Astrocyte of the spinal cord (primary cell): ENCODE data around the gene KIF2C.
A peak's percentile ranks its signal among the peaks of the same experiment; 100 is the strongest.

Experiments
- DNase-seq: peaks from one replicate; pipeline ENCODE4 v3.0.0; 2011; ENCODE audit warnings: low read depth, low spot score
- H3K4me3 ChIP-seq: 2 replicates; pipeline ENCODE4 v1.5.1; 2011; ENCODE audit warnings: low read depth, mild to moderate bottlenecking, low read length, moderate library complexity
- in situ Hi-C: cut with HindIII; loops from 2 replicates; pipeline ENCODE4 v1.10.0; 2017; ENCODE audit warnings: low sequenced_read_pairs
- TF ChIP-seq, protein P1 (sequence below): IDR thresholded peaks from 2 replicates; pipeline ENCODE4 v1.5.1; 2012; ENCODE audit warnings: low read depth, mild to moderate bottlenecking, low read length, inconsistent platforms

KIF2C gene

DNA sequence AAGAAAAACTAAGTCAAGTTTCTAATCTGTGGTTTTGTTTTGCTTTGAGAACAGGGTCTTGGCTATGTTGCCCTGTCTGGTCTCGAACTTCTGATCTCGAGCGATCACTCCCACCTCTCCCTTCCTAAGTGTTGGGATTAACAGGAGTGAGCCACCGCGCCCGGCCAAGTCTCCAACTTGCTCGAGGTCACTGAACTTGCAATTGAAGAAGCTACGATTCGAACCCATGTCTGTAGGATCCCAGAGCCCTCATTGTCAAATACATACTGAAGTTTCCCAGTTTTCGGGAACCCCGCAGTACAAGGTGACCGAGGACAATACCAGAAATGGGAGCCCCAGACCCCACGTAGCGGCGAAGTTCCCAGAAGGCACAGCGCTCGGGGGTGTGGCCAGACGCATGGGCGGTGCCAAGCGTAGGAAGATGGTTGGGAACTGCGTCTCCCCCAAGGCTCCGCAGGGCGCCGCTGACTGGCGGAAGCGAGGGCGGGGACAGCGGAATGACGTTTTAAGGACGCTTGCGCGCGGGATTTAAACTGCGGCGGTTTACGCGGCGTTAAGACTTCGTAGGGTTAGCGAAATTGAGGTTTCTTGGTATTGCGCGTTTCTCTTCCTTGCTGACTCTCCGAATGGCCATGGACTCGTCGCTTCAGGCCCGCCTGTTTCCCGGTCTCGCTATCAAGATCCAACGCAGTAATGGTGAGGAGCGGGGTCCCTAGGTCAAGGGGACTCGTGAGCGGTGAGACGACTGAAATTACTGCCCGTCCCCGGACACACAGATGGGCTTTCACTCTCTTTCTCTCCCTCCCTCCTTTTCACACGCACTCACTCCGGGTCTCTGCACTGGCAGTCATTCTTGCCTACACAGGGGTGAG, at the start of gene KIF2C:
TSS of gene KIF2C (plus strand) at position 531 of the 872 bp plus-strand sequence. CDS start at position 627, 96 bp downstream.
- in situ Hi-C loops, result no loop called here
- TF ChIP-seq, protein P1, sequence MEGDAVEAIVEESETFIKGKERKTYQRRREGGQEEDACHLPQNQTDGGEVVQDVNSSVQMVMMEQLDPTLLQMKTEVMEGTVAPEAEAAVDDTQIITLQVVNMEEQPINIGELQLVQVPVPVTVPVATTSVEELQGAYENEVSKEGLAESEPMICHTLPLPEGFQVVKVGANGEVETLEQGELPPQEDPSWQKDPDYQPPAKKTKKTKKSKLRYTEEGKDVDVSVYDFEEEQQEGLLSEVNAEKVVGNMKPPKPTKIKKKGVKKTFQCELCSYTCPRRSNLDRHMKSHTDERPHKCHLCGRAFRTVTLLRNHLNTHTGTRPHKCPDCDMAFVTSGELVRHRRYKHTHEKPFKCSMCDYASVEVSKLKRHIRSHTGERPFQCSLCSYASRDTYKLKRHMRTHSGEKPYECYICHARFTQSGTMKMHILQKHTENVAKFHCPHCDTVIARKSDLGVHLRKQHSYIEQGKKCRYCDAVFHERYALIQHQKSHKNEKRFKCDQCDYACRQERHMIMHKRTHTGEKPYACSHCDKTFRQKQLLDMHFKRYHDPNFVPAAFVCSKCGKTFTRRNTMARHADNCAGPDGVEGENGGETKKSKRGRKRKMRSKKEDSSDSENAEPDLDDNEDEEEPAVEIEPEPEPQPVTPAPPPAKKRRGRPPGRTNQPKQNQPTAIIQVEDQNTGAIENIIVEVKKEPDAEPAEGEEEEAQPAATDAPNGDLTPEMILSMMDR, result no peak
- H3K4me3 ChIP-seq, result peak within 1 kb of the TSS; percentile 80
- peak; percentile 98 for DNase-seq

DNA sequence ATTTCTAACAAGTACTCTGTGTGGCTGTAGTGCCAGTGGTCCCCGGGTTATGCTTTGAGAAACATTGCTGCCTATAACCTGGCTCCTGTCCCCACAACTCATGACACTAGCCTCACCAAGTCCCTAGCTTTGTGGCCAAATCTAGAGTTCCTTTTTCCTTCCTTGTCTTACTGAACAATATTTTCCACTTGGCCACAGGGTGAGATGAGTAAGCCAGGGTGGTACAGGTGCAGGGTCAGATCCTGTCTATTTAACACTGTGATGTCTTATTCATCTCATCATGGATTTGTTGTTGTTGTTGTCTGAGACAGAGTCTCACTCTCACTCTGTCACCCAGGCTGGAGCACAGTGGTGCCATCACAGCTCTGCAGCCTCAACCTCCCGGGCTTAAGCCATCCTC, 46.5 kb upstream of the KIF2C start:
- H3K4me3 ChIP-seq, result no peak overlapping the region
- TF ChIP-seq, protein P1, result no peak
- in situ Hi-C loops, result no loop called here
- no peak for DNase-seq

DNA sequence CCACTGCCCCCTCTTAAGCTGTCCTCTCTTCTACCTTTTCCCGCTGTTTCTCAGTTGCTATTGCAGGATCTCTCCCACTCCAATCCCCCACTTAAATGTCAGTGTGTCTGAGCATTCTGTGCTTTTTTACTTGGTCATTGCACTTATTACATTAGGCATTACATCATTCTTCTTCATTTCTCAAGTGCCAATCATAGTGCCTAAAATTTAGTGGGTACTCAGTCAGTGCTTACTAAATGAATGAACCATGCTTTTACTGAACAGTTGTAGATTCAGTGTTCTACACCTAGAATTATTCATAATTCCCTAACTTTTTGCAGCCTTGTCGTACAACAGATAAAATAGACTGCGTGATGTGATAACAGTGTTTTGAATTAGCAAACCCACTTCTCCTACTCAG, 45.7 kb upstream of the KIF2C start:
- DNase-seq, result no peak
- TF ChIP-seq, protein P1, result no peak
- in situ Hi-C loops, result no loop called here
- H3K4me3 ChIP-seq, result no peak overlapping the region

DNA sequence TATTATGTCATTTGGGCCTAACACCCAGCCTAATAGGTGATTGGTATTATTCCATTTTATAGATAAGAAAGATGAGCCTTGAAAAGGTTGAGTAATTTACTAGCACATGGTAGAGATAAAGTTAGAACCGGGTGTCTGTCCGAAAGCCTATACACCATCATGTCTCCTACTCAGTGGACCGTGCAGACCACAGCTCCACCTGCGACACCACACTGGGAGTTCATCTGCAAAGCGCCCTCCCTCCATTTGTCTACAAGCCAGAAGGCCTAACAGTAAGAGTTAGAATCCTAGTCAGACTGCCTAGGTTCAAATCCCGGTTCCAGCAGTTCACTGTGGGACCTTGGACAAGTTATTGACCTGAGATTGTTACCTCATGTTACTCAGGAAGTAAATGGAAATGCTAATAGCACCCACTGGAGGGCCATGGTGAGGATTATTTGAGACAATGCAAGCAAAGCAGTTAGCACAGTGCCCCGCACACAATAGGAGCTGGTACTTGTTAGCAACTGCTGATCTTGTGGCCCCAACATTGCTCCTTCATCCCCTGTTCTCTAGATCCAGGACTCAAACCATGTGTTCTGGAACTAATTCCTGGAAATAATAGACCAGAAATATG, 44.7 kb upstream of the KIF2C start:
- TF ChIP-seq, protein P1, result no peak
- H3K4me3 ChIP-seq, result no peak overlapping the region

DNA sequence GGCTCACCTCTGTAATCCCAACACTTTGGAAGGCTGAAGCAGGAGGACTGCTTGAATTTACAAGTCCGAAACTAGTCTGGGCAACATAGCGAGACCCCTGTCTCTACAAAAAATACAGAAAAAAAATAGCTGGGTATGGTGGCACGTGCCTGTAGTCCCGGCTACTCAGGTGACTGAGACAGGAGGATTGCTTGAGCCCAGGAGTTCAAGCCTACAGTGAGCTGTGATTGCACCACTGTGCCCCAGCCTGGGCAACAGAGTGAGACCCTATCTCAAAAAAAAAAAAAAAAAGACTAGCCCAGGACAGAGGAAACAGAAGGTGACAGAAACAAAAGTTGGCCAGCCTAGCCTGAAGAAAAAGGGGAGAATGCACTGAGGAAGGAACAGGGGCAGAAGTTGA, 44.0 kb upstream of the KIF2C start:
- H3K4me3 ChIP-seq, result no peak overlapping the region
- DNase-seq, result no peak
- in situ Hi-C loops, result no loop called here
- TF ChIP-seq, protein P1, result no peak

More for the DNA sequence above, 44.7 kb upstream of the KIF2C start:
- in situ Hi-C loops, result no loop called here
- no peak for DNase-seq

DNA sequence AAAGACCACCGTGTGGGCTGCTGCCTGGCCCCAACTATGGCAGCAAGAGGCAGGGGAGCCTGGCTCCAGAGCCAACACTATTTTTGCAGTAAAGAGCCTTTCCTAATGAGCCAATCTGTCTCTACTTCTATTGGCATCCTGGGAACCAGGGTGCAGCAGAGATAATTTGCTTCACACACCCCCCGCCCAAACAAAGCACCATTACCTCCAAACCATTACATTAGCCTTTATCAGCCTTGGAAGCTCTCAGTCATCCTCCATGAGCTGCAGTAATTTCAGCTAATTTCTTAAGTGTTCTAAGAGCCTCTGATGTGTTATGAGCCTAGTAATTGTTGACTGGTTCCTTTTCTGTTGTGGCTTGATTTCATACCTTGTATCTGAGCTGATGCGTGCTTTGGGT, 43.5 kb upstream of the KIF2C start:
- DNase-seq, result no peak
- H3K4me3 ChIP-seq, result no peak overlapping the region
- TF ChIP-seq, protein P1, result no peak
- in situ Hi-C loops, result no loop called here
